ENCODE results near the gene ARL4D.

- TF ChIP-seq CTCF (IDR thresholded peaks at IDR 0.05; ENCODE audit: insufficient read depth, low read depth, low read length) = no peak
- no peak for TF ChIP-seq EZH2 (IDR thresholded peaks at IDR 0.05; ENCODE audit: insufficient read depth, low read length)
Observed at GRCh38 chr17:43438626-43439025, 39.8 kb downstream of the ARL4D start.
